HFF-Myc (cell line): ENCODE data around the gene USP11.

Source experiments
- DNase-seq: peaks from one replicate; pipeline ENCODE4 v3.0.0-alpha.2; 2011; ENCODE audit warnings: low read depth; ENCODE audit errors: extremely low read depth
- H3K4me3 ChIP-seq: replicated peaks from 2 replicates; pipeline ENCODE4 v1.5.1; 2011; ENCODE audit warnings: low read depth, mild to moderate bottlenecking, control low read depth, low read length
- CTCF ChIP-seq: IDR thresholded peaks from 2 replicates; pipeline ENCODE4 v1.5.1; 2012; ENCODE audit warnings: mild to moderate bottlenecking, low read depth, low read length, control low read depth; ENCODE audit errors: missing control alignments

The USP11 gene

GRCh38 chrX:47232803-47233332 lies at the start of gene USP11:
Gene USP11, plus strand, starts transcription at chrX:47233009. Its CDS starts 35 bp downstream, at chrX:47233044.
- peak within 1 kb of the TSS; percentile 53 for H3K4me3 ChIP-seq
- DNase-seq, result no peak
- no peak for TF ChIP-seq CTCF

- no peak for DNase-seq
- no peak for TF ChIP-seq CTCF
- no peak overlapping the region for H3K4me3 ChIP-seq
Measured at GRCh38 chrX:47184486-47184885, 48.3 kb upstream of the USP11 start.

GRCh38 chrX:47185241-47185640 lies 47.6 kb upstream of the USP11 start:
- TF ChIP-seq CTCF, result no peak
- DNase-seq, result no peak

GRCh38 chrX:47186096-47186740 lies 46.6 kb upstream of the USP11 start:
- no peak overlapping the region for H3K4me3 ChIP-seq
- no peak for DNase-seq
- no peak for TF ChIP-seq CTCF

More at GRCh38 chrX:47185241-47185640, 47.6 kb upstream of the USP11 start:
- H3K4me3 ChIP-seq, result no peak overlapping the region

- no peak for TF ChIP-seq CTCF
- no peak for DNase-seq
- H3K4me3 ChIP-seq, result no peak overlapping the region
Measured at GRCh38 chrX:47187106-47187677, 45.6 kb upstream of the USP11 start.

GRCh38 chrX:47189906-47190305 lies 42.9 kb upstream of the USP11 start:
- DNase-seq, result no peak
- TF ChIP-seq CTCF, result no peak
- no peak overlapping the region for H3K4me3 ChIP-seq
